Fibroblast of mammary gland (primary cell): Measurements from ENCODE around the gene METTL4.

Source experiments
- DNase-seq: peaks from one replicate; pipeline ENCODE4 v3.0.0-alpha.2; 2010; ENCODE audit warnings: low read depth
- H3K4me3 ChIP-seq: 2 replicates; pipeline ENCODE4 v1.5.1; 2011; ENCODE audit warnings: low read depth, mild to moderate bottlenecking, low read length, moderate library complexity; ENCODE audit not compliant: control insufficient read depth
- CTCF ChIP-seq: conservative IDR thresholded peaks from 2 replicates; pipeline ENCODE4 v1.5.1; 2011; ENCODE audit warnings: low read depth, low read length, inconsistent platforms; ENCODE audit not compliant: control insufficient read depth, insufficient read depth

Gene METTL4

GRCh38 chr18:2494921-2495320 is 76.4 kb downstream of the METTL4 start:
- TF ChIP-seq CTCF, result no peak
- no peak overlapping the region for H3K4me3 ChIP-seq
- DNase-seq, result no peak
